ENCODE measurements around the gene TBC1D3B. TPM values are rescaled to one million over a fixed set of nuclear protein-coding genes. Genes with fewer than 3 reads are reported as not detected.

The TBC1D3B gene
- 0.97 and 1.4 TPM in 2 replicates for total RNA-seq

DNA sequence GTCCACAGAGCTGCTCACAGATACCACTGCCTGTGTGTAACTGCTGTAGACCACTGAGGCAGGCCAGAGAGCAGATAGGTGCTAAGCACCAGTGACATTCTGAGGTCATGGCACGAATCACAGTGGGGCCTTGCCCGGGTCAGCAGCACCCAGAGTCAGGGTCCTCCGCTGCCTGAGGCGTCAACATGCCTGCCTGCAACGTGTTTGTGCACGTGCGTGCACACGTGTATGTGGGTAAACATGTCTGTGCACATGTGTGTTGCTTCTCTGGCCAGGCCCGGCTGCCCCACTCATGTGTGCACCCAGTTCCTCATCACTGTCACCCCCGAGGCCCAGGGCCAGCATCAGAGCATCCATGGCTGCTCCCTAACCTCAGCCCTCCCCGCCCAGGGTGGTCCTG is at the start of gene TBC1D3B:
Gene TBC1D3B (minus strand): TSS at position 101 of the 400 bp plus-strand sequence. CDS start 1,586 bp downstream, outside the sequence.

DNA sequence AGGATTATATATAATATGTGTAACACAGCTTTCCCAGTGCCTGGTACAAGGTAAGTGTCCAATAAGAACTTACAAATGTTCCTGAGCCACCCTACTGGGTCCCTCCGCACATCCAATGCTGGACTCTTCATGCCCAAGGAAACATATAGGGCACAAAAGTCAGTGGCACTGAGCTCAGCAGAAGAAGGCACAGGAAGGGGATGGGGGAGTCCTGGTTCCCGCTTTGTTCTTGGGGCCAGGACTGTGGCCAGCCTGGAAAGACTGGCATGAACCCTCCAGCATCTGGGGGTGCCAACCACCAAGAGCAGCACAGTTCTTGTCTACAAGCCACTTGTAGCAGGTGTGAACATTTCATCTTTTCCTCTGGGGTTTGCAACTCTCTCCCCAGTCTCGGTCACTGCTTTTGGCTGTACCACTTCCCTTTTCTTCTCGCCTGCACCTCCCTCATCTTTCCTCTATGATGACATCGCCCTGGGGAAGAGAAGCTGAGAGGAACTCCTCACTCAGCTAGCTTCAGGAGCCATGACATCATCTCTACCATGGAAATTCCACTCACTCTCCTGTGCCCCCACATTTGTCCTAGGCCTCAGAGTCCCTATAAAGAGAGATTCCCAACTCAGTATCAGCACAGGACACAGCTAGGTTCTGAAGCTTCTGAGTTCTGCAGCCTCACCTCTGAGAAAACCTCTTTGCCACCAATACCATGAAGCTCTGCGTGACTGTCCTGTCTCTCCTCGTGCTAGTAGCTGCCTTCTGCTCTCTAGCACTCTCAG is 34.2 kb upstream of the TBC1D3B start, which contains the start of gene CCL4L2:
Gene CCL4L2 (plus strand): TSS at position 625 of the 773 bp plus-strand sequence.

Other genes with a start within 250 kb of the TBC1D3B start
- gene RDM1, start 245.9 kb downstream of the TBC1D3B start, total RNA-seq: 0.46 TPM in 1 of 2 replicates, not detected in the other
- not detected in 2 replicates for gene LYZL6, start 232.9 kb downstream of the TBC1D3B start, total RNA-seq
- 0.32 TPM in 1 of 2 replicates, not detected in the other for gene CCL16, start 195.1 kb downstream of the TBC1D3B start, total RNA-seq
- gene CCL14, start 189.9 kb downstream of the TBC1D3B start, total RNA-seq: 0.91 and 2.3 TPM in 2 replicates
- gene CCL15, start 175.1 kb downstream of the TBC1D3B start, total RNA-seq: not detected in 2 replicates
- not detected in 2 replicates for gene CCL23, start 158.7 kb downstream of the TBC1D3B start, total RNA-seq
- not detected in 2 replicates for gene CCL18, start 112.4 kb downstream of the TBC1D3B start, total RNA-seq
- gene CCL3, start 86.5 kb downstream of the TBC1D3B start, total RNA-seq: not detected in 2 replicates
- gene CCL4, start 72.8 kb downstream of the TBC1D3B start, total RNA-seq: not detected in 2 replicates
- gene CCL3L1, start 20.1 kb upstream of the TBC1D3B start, total RNA-seq: not detected in 2 replicates
- gene CCL4L2, start 34.4 kb upstream of the TBC1D3B start, total RNA-seq: not detected in 2 replicates
- gene TBC1D3I, start 87.9 kb upstream of the TBC1D3B start, total RNA-seq: not detected in 2 replicates
- gene TBC1D3G, start 147.2 kb upstream of the TBC1D3B start, total RNA-seq: not detected in 2 replicates
- gene TBC1D3H, start 211.8 kb upstream of the TBC1D3B start, total RNA-seq: not detected in 2 replicates

Data from epithelial cell of umbilical artery (primary cell).